GM18858 (cell line): ENCODE data around the gene CTSD.
"Not testable (repeated sequence)": the region's sequence is repeated elsewhere in the genome, so short reads cannot be mapped to it uniquely, and the experiment has no call there.

Source experiments
- ATAC-seq: cut with Tn5 transposase; IDR thresholded peaks from one replicate; pipeline ENCODE4 v1.9.1; 2021; ENCODE audit not compliant: unreplicated experiment

Gene CTSD

DNA sequence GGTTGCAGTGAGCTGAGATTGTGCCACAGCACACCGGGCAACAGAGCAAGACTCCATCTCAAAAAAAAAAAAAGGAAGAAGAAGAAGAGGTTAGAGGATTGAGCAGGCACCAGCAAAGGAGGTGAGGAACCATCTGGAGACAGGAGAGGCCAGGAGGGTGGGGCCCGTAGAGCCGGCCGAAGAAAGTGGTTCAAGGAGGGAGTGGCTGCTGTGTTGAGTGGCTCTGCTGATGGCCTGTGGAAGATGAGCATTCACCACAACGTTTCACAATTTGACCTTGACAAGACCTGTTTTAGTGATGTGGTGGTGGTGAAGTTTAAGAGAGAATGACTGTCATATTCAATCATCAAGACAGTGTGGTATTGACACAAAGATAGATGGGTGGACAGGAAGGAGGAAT, 6.8 kb upstream of the CTSD start:
- no peak for ATAC-seq

DNA sequence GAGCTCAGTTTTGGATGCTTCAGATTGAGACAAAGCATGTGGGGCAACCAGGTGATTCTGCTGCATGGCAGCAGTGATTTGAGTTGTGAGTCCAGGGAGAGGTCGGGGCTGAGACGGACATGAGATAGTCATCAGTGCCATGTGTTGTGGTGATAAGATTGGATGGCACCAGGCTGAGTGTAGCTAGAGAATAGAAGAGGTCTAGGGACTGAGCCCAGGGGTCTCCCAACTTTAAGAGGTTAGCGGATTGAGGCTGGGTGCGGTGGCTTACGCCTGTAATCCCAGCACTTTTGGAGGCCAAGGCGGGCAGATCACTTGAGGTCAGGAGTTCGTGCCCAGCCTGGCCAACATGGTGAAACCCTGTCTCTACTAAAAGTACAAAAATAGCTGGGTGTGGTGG, 6.3 kb upstream of the CTSD start:
- no peak for ATAC-seq

DNA sequence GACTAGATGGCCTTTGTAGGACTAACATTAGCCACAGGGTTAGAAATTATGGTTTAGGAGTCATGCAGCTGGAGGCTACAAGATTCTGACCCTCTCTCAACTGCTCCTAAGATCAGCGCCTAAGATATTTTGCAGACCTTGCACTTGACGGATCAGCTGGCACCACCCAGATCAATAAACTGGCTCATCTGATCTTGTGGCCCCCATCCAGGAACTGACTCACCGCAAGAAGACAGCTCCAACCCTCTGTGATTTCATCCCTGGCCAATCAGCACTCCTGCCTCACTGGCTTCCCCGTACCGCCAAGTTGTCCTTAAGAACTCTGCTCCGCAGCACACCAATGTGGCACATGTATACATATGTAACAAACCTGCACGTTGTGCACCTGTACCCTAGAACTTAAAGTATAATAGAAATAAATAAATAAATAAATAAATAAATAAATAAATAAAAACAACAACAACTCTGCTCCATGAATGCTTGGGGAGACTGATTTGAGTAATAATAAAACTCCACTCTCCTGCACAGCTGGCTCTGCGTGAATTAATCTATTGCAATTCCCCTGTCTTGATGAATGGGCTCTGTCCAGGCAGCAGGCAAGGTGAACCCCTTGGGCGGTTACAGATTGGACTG, 5.7 kb upstream of the CTSD start:
- ATAC-seq = not testable (repeated sequence)

DNA sequence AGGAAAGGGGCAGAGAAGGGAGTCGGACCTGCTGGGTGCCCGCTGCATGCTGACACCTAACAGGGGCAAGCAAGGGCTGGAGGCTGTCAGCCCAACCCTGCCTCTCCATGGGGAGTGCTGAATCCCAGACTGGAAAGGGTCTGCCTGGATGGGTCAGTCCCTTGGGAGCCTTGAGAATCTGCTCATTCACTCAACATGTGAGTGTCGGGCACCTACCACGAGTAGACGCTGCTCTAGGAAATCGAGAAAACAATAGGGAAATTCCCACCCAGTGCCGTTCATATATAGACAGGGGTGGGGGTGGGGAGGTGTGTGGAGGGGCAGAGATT, 4.4 kb upstream of the CTSD start:
- ATAC-seq = no peak

DNA sequence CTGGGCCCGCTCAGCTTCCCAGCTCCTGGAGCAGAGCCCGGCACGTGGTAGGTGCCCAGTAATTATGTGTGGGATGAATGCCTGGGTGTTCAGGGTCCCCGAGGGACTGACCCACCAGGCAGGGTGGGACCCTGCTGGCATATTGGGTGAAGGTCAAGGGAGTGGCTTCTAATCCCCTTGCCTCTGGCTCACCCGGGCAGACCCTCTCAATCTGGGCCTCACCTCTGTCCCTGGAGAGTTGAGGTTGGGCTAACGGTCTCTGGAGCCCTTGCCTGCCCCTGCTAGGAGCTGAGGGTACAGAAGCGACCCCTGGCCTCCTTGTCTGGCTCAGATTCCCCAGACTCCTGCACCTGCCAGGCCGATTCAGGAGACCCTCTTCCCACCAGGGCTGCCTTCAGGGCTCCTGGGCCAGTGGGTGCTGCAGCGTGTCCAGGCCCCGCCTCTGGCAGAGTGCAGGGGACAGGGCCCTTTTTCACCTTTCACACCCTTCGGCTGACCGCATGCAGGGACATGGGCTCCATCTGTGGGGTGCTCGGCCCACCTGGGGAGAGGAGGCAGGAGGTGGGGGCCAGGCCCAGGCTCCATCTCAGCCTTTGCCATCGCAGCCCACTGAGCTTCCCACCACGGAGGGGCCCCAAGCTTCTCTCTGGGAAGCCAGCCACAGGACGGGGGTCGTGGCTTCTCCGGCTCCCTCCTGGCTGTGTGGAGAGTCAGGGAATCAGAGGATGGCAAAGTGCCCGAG, 3.8 kb upstream of the CTSD start:
- no peak for ATAC-seq

DNA sequence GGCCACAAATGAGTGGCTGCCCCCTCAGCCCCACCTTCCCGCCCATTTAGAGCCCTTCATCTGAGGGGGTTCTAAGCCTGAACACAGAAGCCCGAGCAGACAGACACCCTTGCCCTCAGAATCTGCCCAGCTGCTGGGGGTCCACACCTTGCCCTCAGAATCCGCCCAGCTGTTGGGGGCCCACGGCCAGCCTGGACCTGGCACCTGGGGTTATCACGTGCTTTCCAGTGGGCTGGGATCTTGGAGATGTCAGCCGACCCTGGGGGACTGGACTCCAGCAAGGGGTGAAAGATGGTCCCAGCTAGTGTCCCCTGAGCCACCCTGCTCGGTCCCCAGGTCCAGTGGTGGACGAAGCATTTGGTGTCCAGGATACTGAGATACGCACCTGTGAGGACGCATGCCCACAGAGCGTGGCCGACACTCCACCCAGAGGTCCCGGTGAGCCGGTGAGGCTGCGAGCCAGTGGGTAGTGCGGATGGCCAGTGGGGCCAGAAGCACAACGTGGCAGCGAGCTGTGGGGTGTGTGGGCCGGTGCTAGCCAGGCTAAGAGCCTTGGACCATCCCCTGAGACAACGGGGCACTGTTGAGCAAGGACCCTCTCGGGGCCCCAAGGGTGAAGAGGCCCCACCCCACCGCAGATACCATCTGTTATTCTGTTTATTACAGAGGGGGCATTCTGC, 3.1 kb upstream of the CTSD start:
- ATAC-seq = no peak

DNA sequence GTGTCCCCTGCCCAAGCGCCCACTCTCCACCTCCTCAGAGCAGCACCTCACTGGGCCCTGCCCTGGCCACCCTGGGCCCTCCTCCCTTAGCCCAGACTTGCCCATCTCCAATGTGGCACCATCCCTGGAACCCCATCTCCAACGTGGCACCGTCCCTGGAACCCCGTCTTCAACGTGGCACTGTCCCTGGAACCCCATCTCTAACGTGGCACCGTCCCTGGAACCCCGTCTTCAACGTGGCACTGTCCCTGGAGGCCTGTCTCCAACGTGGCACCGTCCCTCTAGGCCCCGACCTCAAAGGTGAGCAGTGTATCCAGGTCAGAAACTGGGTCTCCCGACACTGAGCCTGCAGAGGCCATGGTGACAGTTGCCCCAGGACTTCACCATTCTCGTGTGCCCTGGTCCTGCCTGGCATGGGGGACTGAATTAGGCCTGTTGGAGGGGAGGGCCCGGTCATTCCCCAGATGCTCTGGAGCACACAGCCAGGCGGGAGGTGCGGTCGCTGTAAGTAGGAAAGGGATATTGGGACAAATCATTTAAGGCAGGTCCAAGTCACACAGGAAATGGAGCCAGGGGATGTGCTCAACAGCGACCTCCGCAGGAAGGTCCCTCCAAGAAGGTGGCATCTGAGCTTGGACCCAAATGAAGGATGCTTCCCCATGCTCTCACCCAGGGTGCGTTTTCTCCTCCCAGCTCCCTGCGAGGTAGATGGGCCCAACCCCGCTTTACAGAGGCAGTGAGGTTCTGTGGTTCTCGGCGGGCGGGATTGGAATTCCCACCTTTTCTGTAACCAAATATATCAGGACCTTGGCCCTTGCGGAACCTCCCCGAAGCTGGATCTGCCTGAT, 2.4 kb upstream of the CTSD start:
- ATAC-seq = no peak

DNA sequence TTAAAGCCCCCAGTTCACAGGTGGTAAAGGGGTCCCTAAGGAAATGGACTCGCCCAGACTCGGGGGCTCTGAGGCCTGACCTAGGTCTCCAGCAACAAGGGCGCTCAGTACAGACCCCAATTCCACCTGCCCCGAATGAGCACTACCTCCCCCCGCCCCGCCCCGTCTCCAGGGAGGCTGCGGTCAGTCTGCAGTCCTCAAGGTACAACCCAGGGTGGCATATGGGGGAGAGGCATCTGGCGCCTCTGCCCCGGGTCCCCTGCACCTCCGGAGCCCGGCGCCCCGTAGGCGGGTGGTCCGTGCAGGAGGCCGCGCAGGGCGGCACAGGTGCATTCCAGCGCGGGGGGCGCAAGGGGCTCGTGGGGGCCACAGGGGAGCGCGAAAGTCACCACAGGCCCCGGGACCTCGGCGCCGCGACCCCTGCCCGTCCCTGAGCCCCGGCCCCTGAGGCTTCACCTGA, 361 bp downstream of the CTSD start:
- ATAC-seq = peak; percentile 9

DNA sequence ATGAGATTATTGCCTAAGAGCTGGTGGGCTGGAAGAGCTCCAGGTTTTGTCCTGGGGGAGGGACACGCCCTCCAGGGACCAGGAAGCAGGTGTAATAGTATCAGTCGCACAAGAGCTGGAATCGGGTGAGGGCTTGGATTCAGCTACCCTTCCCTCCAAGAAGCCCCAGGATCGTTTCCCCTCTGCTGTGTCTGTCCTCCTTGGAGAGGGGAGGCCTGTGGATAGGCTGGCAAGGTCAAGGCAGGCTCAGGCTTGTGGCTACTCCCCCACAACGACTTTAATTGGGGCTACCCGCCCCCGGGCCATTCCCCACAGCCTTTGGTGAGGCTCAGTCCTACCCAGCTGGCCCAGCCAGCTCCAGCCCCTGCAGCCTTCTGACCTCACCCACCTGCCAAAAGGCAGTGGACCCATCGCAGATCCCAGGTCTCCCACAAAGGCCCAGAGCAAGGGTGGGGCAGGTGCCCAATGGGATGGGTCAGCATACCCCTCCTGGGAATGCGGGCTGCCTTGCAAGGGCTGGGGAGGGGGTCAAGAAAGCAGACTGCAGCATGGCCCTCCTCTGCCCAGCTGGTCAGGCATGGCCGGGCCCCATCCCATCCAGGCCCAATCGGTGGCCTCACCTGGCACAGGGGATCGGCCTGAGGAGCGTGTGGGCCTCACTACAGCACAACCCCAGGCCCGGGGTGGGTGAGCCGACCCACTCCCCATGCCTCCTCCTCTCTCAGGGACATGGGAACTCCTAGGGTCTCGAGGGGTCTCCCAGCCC, 1.0 kb downstream of the CTSD start:
- no peak for ATAC-seq

DNA sequence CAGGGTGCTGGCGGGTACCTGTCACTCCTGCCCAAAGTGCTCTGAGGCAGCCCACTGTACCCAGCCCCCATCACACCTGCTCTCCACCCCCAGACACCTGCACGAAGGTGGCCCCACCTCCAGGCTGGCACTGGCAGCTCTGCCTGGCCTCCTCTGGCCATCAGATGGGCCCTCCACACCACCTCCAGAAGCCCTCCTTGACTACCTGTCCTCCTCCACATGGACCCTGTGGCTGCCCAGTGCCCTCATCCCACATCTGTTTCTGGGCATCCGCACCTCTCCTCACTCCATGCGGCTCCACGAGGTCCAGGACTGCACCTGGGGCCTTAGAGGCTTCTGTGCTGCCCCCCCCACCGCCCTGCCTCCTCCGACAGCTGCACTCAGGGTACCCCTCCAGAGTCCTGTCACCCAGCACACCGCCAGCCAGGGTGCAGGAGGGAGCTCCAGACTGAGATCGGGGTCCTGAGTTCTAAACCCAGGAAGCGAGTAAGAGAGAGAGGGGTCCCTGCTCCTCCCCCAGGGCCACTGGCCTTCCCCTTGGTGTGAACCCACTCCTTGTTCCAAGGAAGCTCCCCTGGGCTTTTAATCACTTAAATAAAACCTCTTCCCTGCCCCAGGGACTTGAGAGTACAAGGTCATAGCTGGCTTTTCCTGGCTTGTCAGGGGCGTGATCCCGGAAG, 1.7 kb downstream of the CTSD start:
- no peak for ATAC-seq

DNA sequence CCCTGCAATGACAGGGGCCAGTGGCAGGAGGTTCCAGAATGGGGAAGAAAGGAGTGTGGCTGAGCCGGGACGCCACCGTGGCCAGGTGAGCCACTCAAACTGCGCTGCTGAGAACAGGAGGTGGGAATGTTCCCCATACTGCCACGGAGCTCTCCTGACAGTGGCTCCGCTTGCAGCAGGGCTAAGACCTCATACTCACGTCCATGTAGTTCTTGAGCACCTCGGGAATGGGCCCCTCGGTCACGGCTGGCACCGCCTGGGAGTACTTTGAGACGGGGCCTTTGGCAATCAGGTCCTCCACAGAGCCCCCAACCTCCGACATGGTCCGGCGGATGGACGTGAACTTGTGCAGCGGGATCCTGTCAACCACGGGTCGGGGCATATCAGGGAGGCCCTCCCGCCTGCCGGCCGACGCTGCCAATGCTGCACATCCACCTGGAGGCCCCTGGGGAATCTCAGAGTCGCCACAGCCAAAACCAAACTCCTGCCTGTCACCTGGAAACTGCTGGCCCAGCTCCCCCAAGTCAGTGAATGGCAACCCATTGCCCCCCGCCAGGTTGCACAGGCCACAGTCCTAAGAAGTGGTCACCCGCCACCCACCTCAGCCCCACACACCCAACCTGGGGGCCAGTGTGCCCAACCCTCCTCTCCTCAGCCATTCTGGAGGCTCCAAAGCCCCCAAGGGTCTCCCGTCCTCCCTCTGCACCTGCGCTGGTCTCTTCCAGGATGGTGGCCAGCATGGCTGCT, 2.4 kb downstream of the CTSD start:
- ATAC-seq = no peak

DNA sequence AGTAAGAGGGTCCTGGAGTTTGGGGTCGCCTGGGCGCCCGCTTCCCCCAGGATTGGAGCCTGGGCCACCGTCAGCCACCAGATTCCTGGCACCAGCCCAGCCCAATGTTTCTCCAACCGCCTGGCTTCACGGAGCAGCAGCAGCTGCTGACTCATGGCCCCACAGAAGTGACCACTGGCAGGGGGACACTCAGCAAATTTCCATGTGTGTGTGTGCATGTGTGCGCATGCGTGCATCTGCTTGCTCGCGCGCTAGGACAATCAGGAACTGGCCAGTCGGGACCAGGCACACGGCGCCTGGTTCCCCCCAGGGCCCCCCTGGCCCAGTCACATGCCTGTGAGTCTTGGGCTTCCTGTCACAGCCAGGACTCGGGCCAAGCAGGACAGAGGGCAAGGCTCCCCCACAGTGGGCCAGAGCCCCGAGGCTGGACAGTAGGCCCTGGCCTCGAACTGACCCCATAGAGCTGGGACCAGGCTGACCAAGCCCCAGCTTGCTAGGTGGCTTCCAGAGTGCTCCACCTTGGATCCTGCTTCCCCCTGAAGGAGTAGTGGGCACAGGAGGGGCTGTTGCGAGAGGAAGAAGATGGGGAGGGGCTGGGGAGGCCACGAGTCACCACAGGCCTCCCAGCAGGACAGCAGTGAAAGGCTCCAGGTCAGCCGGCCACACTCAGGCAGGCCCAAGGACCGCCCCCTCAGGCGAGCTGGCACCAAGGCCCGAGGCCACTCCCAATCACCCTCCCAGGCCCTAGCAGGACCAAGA, 3.2 kb downstream of the CTSD start:
- no peak for ATAC-seq

DNA sequence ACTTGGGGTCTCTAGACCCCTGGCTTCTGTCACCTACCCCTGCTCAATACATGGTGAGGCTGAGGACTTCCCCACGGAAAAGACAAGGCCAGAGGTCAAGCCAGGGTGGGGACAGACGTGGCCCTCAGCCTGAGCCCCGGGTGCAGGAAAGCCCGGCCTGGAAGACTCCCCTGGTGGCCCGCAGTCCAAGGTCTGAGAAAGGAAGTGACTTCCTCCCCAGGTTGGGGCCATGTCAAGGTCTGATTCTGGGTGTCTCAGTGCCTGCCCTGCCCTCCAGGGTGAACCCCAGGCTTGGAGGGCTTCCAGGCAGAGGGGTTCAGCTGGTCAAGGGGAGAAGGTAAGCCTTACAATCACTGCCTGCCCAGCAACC, 3.9 kb downstream of the CTSD start:
- no peak for ATAC-seq

DNA sequence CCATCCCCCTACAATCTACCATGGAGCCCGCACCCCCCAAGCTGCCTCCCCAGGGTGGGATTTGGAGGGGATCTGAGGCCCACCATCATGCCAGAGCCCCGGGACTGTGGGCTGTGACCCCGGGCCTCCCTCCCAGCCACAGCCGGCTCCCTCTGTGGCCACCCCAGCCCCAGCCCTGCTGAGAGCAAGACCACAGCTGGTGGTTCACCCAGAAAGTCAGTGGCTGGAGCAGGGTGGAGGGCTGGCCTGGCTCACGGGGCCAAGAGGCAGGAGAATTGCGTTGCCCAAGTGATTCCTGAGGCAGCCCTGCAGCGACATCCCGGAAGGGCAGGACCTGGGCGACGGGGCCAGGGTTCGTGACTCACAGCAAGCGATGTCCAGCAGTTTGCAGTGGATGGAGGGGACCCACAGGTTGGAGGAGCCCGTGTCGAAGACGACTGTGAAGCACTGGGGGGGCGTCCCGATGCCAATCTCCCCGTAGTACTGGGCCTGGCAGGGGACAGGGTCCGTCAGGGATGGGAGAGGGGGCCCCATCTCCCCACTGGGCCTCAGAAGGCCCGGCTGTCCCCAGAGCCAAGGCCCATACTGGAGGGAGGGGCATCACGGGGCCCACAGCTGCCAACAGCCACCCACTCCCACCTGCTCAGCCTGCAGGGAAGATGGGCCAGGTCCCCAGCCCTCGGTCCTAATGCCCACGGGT, 4.4 kb downstream of the CTSD start:
- ATAC-seq = no peak

DNA sequence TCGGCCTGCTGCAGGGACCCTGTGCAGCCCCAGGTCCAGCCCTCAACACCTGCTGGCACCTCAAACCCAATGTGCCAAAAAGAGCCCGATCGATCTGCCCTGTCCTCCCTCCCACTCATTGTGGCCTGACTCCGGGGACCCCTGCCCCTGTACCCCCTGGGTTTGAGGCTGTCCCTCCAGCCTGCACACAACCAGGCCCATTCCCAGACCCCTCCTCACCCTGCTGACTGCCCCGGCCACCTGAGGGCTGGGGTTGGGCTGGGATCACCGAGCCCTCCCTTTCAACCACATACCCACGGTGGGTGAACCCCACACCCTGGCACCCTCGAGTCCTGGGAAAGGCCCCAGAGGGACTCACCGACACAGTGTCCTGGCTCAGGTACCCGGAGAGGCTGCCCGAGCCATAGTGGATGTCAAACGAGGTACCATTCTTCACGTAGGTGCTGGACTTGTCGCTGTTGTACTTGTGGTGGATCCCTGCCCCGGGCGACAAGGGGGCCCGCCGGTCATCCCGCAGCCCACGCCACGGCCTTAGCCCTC, 5.0 kb downstream of the CTSD start:
- ATAC-seq = no peak

DNA sequence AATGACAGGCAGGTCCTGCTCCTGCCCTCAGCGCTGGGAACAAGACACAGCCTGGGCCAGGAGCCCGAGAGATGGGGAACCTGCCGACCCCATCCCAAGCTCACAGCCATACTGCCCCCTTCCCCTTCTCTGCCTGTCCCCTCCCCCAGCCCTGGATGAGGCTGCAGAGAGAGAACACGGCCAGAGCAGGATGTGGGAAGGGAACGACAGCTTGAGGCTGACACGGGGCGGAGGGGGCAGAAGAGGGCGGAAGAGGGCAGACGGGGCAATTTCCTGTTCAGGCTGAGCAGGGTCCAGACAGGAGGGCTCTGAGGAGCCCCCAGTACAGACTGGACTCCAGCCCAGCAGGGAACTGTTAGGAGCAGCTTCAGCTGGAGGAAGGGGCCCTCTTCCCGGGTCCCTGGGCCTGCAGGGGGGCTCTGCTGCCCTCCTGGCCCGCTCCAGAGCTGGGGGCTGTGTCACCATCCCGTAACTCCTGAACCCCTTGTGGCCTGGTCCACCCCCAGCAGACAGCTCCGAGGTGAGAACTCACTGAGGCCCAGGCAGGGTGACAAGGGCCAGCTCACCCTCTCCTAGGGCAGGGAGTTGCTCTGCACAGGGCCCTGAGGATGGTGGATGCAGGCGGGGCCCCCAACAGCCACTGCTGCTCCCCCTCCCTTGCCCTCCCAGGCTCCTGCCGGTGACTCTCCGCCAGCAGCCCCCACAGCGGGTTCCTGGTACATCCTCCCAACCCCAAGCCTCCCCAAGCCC, 5.7 kb downstream of the CTSD start:
- ATAC-seq = no peak
